CD8-positive, alpha-beta memory T cell (primary cell): ENCODE data around the gene ISL1. TPM values are rescaled to one million over a fixed set of nuclear protein-coding genes. Genes with fewer than 3 reads are reported as not detected.

Source experiments
- CTCF ChIA-PET: fragments of 350-600 bp; sonication (Branson Sonifier 250); formaldehyde crosslinking; loops from one replicate; lab custom pipeline; 2021; ENCODE audit warnings: antibody characterized with exemption; lab: Charles Lee
- POLR2A ChIA-PET: fragments of 350-600 bp; sonication (Branson Sonifier 250); formaldehyde crosslinking; loops from one replicate; lab custom pipeline; 2021; ENCODE audit warnings: antibody characterized with exemption; lab: Charles Lee
- DNase-seq, 5 donors: peaks; one replicate each; pipeline versions ENCODE4 v3.0.0 to v3.0.0-alpha.2; 2020 to 2022; ENCODE audit warnings: mixed read lengths in 1 of 5
- H3K27ac ChIP-seq: one replicate; pipeline ENCODE4 v1.7.0; 2013; ENCODE audit warnings: low read depth, mild to moderate bottlenecking, low read length, moderate library complexity
- H3K27me3 ChIP-seq: 2 replicates; pipeline ENCODE4 v1.7.0; 2013; ENCODE audit warnings: low read length, mild to moderate bottlenecking; ENCODE audit not compliant: insufficient read depth, poor library complexity, severe bottlenecking
- H3K36me3 ChIP-seq: 2 replicates; pipeline ENCODE4 v1.7.0; 2013; ENCODE audit warnings: mild to moderate bottlenecking, low read length, moderate library complexity; ENCODE audit not compliant: insufficient read depth
- H3K4me1 ChIP-seq: 2 replicates; pipeline ENCODE4 v1.7.0; 2013; ENCODE audit warnings: mild to moderate bottlenecking, low read length, moderate library complexity; ENCODE audit not compliant: insufficient read depth
- H3K4me3 ChIP-seq: 2 replicates; pipeline ENCODE4 v1.7.0; 2013; ENCODE audit warnings: mild to moderate bottlenecking, low read length
- H3K9me3 ChIP-seq: 2 replicates; pipeline ENCODE4 v1.7.0; 2013; ENCODE audit warnings: mild to moderate bottlenecking, low read length
- H3K27ac Mint-ChIP-seq, 8 donors: one replicate each; pipeline ENCODE4 v1.8.0; 2020 to 2021; ENCODE audit warnings: mixed read lengths in 8 of 8, mild to moderate bottlenecking in 6 of 8, inconsistent platforms in 3 of 8, moderate library complexity in 3 of 8
- H3K27me3 Mint-ChIP-seq, 2 donors: one replicate each; pipeline ENCODE4 v1.8.0; 2020 to 2021; ENCODE audit warnings: mixed read lengths in 2 of 2, mild to moderate bottlenecking in 1 of 2, moderate library complexity in 1 of 2
- H3K36me3 Mint-ChIP-seq, 3 donors: one replicate each; pipeline ENCODE4 v1.8.0; 2020 to 2021; ENCODE audit warnings: mixed read lengths in 3 of 3, inconsistent platforms in 1 of 3, mild to moderate bottlenecking in 1 of 3
- H3K4me1 Mint-ChIP-seq, 3 donors: one replicate each; pipeline ENCODE4 v1.8.0; 2020 to 2021; ENCODE audit warnings: mixed read lengths in 3 of 3, inconsistent platforms in 1 of 3, mild to moderate bottlenecking in 1 of 3
- H3K4me3 Mint-ChIP-seq, 7 donors: one replicate each; pipeline ENCODE4 v1.8.0; 2020 to 2021; ENCODE audit warnings: mixed read lengths in 7 of 7, mild to moderate bottlenecking in 6 of 7, moderate library complexity in 4 of 7, inconsistent platforms in 2 of 7
- H3K9me3 Mint-ChIP-seq, 5 donors: one replicate each; pipeline ENCODE4 v1.8.0; 2020 to 2022; ENCODE audit warnings: mixed read lengths in 5 of 5, mild to moderate bottlenecking in 3 of 5, moderate library complexity in 2 of 5, inconsistent platforms in 1 of 5
- polyA plus RNA-seq: library from polyadenylated mRNA; unstranded; fragments of 300-500 nt; fragmentation: Illumina TruSeq; gene quantifications from one replicate; pipeline ENCODE4 v1.2.3, GENCODE V29; 2021
- total RNA-seq, 2 experiments: library from RNA; stranded (reverse); gene quantifications; one replicate each; pipeline ENCODE4 v1.2.3, GENCODE V29; 2021

ISL1 gene
- total and polyA plus RNA-seq, 3 experiments from 2014 or later = not detected

GRCh38 chr5:51376509-51376908, 6.7 kb upstream of the ISL1 start:
- Mint-ChIP-seq H3K9me3 (peaks cover 0 to 28% (median 10%) of the 10 kb centered on the region in 5 donors), H3K4me1 (peaks cover 0 to 17% (median 8%) of the 10 kb centered on the region in 3 donors), H3K36me3 (no peaks in the 10 kb centered on the region), H3K27ac (no peak overlapping the region), H3K27me3 (peaks cover 46 to 60% of the 10 kb centered on the region in 2 donors), H3K4me3 (no peak overlapping the region)
- no peak for DNase-seq
- Histone ChIP-seq H3K27me3 (peaks cover under 1% of the 10 kb centered on the region), H3K9me3 (no peaks in the 10 kb centered on the region), H3K27ac (no peak overlapping the region), H3K4me3 (no peak overlapping the region), H3K36me3 (no peaks in the 10 kb centered on the region), H3K4me1 (no peaks in the 10 kb centered on the region)
- POLR2A ChIA-PET = no interaction called here
- CTCF ChIA-PET = no interaction called here

GRCh38 chr5:51377151-51378060, 5.8 kb upstream of the ISL1 start:
- Histone ChIP-seq H3K4me1 (no peaks in the 10 kb centered on the region), H3K36me3 (no peaks in the 10 kb centered on the region), H3K4me3 (no peak overlapping the region), H3K27me3 (peaks cover 7% of the 10 kb centered on the region), H3K9me3 (no peaks in the 10 kb centered on the region), H3K27ac (no peak overlapping the region)
- ChIA-PET CTCF (interaction anchor here (1.0 kb wide), 1 partner anchor 15 kb away, joined by 3 read pairs; no protein-coding TSS in a partner anchor), POLR2A (no interaction called here)
- DNase-seq = no peak
- Mint-ChIP-seq H3K27me3 (peaks cover 55 to 68% of the 10 kb centered on the region in 2 donors), H3K27ac (no peak overlapping the region), H3K36me3 (no peaks in the 10 kb centered on the region), H3K4me1 (peaks cover 0 to 20% (median 11%) of the 10 kb centered on the region in 3 donors), H3K9me3 (peaks cover 0 to 31% (median 14%) of the 10 kb centered on the region in 5 donors), H3K4me3 (no peak overlapping the region)

- Mint-ChIP-seq H3K4me1 (peaks cover 0 to 20% (median 11%) of the 10 kb centered on the region in 3 donors), H3K9me3 (peaks cover 0 to 31% (median 11%) of the 10 kb centered on the region in 5 donors), H3K27ac (no peak overlapping the region), H3K36me3 (no peaks in the 10 kb centered on the region), H3K4me3 (no peak overlapping the region), H3K27me3 (peaks cover 60 to 75% of the 10 kb centered on the region in 2 donors)
- peaks cover 7% of the 10 kb centered on the region for H3K27me3 ChIP-seq
- ChIA-PET CTCF (interaction anchor here (1.0 kb wide), 1 partner anchor 15 kb away, joined by 3 read pairs; no protein-coding TSS in a partner anchor), POLR2A (no interaction called here)
- no peak overlapping the region for H3K27ac ChIP-seq
- H3K4me3 ChIP-seq = no peak overlapping the region
- no peaks in the 10 kb centered on the region for H3K9me3 ChIP-seq
- no peaks in the 10 kb centered on the region for H3K4me1 ChIP-seq
- no peak for DNase-seq
- H3K36me3 ChIP-seq = no peaks in the 10 kb centered on the region
Measured at GRCh38 chr5:51378061-51378409, 5.2 kb upstream of the ISL1 start.

GRCh38 chr5:51378448-51379330, 4.6 kb upstream of the ISL1 start:
- ChIA-PET POLR2A (no interaction called here), CTCF (interaction anchor here (1.0 kb wide), 1 partner anchor 14 kb away, joined by 3 read pairs; no protein-coding TSS in a partner anchor)
- Mint-ChIP-seq H3K36me3 (no peaks in the 10 kb centered on the region), H3K4me1 (peaks cover 0 to 20% (median 15%) of the 10 kb centered on the region in 3 donors), H3K4me3 (no peak overlapping the region), H3K9me3 (peaks cover 0 to 31% (median 10%) of the 10 kb centered on the region in 5 donors), H3K27me3 (peaks cover 66 to 81% of the 10 kb centered on the region in 2 donors), H3K27ac (peak overlapping the region in 1 of 8 donors; percentile 39)
- no peaks in the 10 kb centered on the region for H3K9me3 ChIP-seq
- H3K36me3 ChIP-seq = no peaks in the 10 kb centered on the region
- no peaks in the 10 kb centered on the region for H3K4me1 ChIP-seq
- H3K4me3 ChIP-seq = no peak overlapping the region
- DNase-seq = no peak
- peaks cover 11% of the 10 kb centered on the region for H3K27me3 ChIP-seq
- H3K27ac ChIP-seq = no peak overlapping the region

- Mint-ChIP-seq H3K4me3 (no peak overlapping the region), H3K9me3 (peaks cover 0 to 35% (median 14%) of the 10 kb centered on the region in 5 donors), H3K27ac (no peak overlapping the region), H3K4me1 (peaks cover 0 to 20% (median 19%) of the 10 kb centered on the region in 3 donors), H3K36me3 (no peaks in the 10 kb centered on the region), H3K27me3 (peaks cover 72 to 83% of the 10 kb centered on the region in 2 donors)
- H3K36me3 ChIP-seq = no peaks in the 10 kb centered on the region
- H3K27ac ChIP-seq = no peak overlapping the region
- H3K4me1 ChIP-seq = no peaks in the 10 kb centered on the region
- no peaks in the 10 kb centered on the region for H3K9me3 ChIP-seq
- ChIA-PET CTCF (no interaction called here), POLR2A (no interaction called here)
- H3K27me3 ChIP-seq = peaks cover 18% of the 10 kb centered on the region
- no peak for DNase-seq
- no peak overlapping the region for H3K4me3 ChIP-seq
Measured at GRCh38 chr5:51379331-51379700, 3.9 kb upstream of the ISL1 start.

GRCh38 chr5:51380603-51381207, 2.5 kb upstream of the ISL1 start:
- H3K27ac ChIP-seq = no peak overlapping the region
- no peak overlapping the region for H3K27ac Mint-ChIP-seq
- peaks cover 0 to 31% (median 16%) of the 10 kb centered on the region in 5 donors for H3K9me3 Mint-ChIP-seq
- CTCF ChIA-PET = no interaction called here
- H3K4me3 ChIP-seq = no peak overlapping the region
- POLR2A ChIA-PET = no interaction called here
- peaks cover 82 to 94% of the 10 kb centered on the region in 2 donors for H3K27me3 Mint-ChIP-seq
- no peak overlapping the region for H3K4me3 Mint-ChIP-seq
- H3K36me3 ChIP-seq = no peaks in the 10 kb centered on the region
- no peaks in the 10 kb centered on the region for H3K9me3 ChIP-seq
- no peak for DNase-seq
- H3K4me1 ChIP-seq = no peaks in the 10 kb centered on the region
- H3K27me3 ChIP-seq = peaks cover 18% of the 10 kb centered on the region
- H3K4me1 Mint-ChIP-seq = peaks cover 0 to 20% (median 19%) of the 10 kb centered on the region in 3 donors
- H3K36me3 Mint-ChIP-seq = no peaks in the 10 kb centered on the region

- POLR2A ChIA-PET = no interaction called here
- no peak for DNase-seq
- CTCF ChIA-PET = no interaction called here
- H3K9me3 ChIP-seq = no peaks in the 10 kb centered on the region
- H3K9me3 Mint-ChIP-seq = peaks cover 0 to 28% (median 20%) of the 10 kb centered on the region in 5 donors
- H3K27ac ChIP-seq = no peak overlapping the region
- H3K36me3 ChIP-seq = no peaks in the 10 kb centered on the region
- peaks cover 0 to 20% (median 19%) of the 10 kb centered on the region in 3 donors for H3K4me1 Mint-ChIP-seq
- H3K36me3 Mint-ChIP-seq = no peaks in the 10 kb centered on the region
- H3K4me3 ChIP-seq = no peak overlapping the region
- no peak overlapping the region for H3K4me3 Mint-ChIP-seq
- no peak overlapping the region for H3K27ac Mint-ChIP-seq
- H3K27me3 ChIP-seq = peaks cover 18% of the 10 kb centered on the region
- H3K27me3 Mint-ChIP-seq = peaks cover 83 to 98% of the 10 kb centered on the region in 2 donors
- H3K4me1 ChIP-seq = no peaks in the 10 kb centered on the region
Measured at GRCh38 chr5:51381761-51382474, 1.3 kb upstream of the ISL1 start.
